Epithelial cell of proximal tubule (primary cell): Measurements from ENCODE around the gene ST8SIA1. TPM values are rescaled to one million over a fixed set of nuclear protein-coding genes. Genes with fewer than 3 reads are reported as not detected.
A peak's percentile ranks its signal among the peaks of the same experiment; 100 is the strongest.

Experiments used
- DNase-seq: peaks from one replicate; pipeline ENCODE4 v3.0.0-alpha.2; 2011; ENCODE audit warnings: low read depth
- H3K4me3 ChIP-seq: 2 replicates; pipeline ENCODE4 v1.5.1; 2011; ENCODE audit warnings: low read depth, mild to moderate bottlenecking, low read length
- CTCF ChIP-seq: conservative IDR thresholded peaks from 2 replicates; pipeline ENCODE4 v1.5.1; 2012; ENCODE audit warnings: low read depth, mild to moderate bottlenecking, low read length
- total RNA-seq: library from RNA; depleted of rRNA; stranded (reverse); fragments of >200 nt; gene quantifications from 2 replicates; pipeline ENCODE4 v1.2.3, GENCODE V29; 2015

Gene ST8SIA1
- total RNA-seq, 1 donor from 2014 or later: 1.0 TPM

- no peak for DNase-seq
- TF ChIP-seq CTCF: no peak
- H3K4me3 ChIP-seq: no peak overlapping the region
Observed at GRCh38 chr12:22283508-22283907, 51.0 kb downstream of the ST8SIA1 start.

- no peak overlapping the region for H3K4me3 ChIP-seq
- no peak for DNase-seq
- TF ChIP-seq CTCF: no peak
Observed at GRCh38 chr12:22283006-22283506, 51.5 kb downstream of the ST8SIA1 start.

GRCh38 chr12:22282283-22282682 lies 52.2 kb downstream of the ST8SIA1 start:
- TF ChIP-seq CTCF: no peak
- H3K4me3 ChIP-seq: no peak overlapping the region
- DNase-seq: no peak

- TF ChIP-seq CTCF: no peak
- no peak overlapping the region for H3K4me3 ChIP-seq
- no peak for DNase-seq
Observed at GRCh38 chr12:22276867-22277266, 57.6 kb downstream of the ST8SIA1 start.

- no peak for DNase-seq
- no peak for TF ChIP-seq CTCF
- H3K4me3 ChIP-seq: no peak overlapping the region
Observed at GRCh38 chr12:22276313-22276712, 58.2 kb downstream of the ST8SIA1 start.

GRCh38 chr12:22275843-22276242 lies 58.7 kb downstream of the ST8SIA1 start:
- peak; percentile 89 for DNase-seq
- H3K4me3 ChIP-seq: no peak overlapping the region
- TF ChIP-seq CTCF: no peak

GRCh38 chr12:22272335-22273151 lies 62.0 kb downstream of the ST8SIA1 start:
- no peak overlapping the region for H3K4me3 ChIP-seq
- no peak for TF ChIP-seq CTCF
- DNase-seq: no peak
